IMR-90 (cell line): Measurements from ENCODE around the gene FNBP1L. TPM values are rescaled to one million over a fixed set of nuclear protein-coding genes. Genes with fewer than 3 reads are reported as not detected.

Experiments
- ATAC-seq: fragments of 200-7000 bp; cut with Tn5 transposase; 2 replicates; pipeline ENCODE4 v1.9.1; 2020; ENCODE audit warnings: low read depth, mild to moderate bottlenecking, moderate library complexity
- BruUV-seq: library from RNA; stranded (reverse); fragments of 400-500 nt; replicated peaks from 2 replicates; lab custom pipeline; 2021; lab: Mats Ljungman, UMichigan
- CTCF ChIA-PET: fragments of 300-600 bp; formaldehyde crosslinking; extraction: SDS; loops from one replicate; lab custom pipeline; 2021; ENCODE audit warnings: antibody characterized with exemption; lab: Yijun Ruan, JAX
- POLR2A ChIA-PET: fragments of 300-600 bp; sonication (Branson Sonifier 250); formaldehyde crosslinking; loops from one replicate; lab custom pipeline; 2022; ENCODE audit warnings: antibody characterized with exemption; ENCODE audit not compliant: unreplicated experiment; lab: Charles Lee
- DNase-seq: peaks from one replicate; pipeline ENCODE4 v3.0.0; 2013
- H2AFZ ChIP-seq: replicated peaks from 2 replicates; pipeline ENCODE3; 2013; ENCODE audit warnings: low read length, mild to moderate bottlenecking; ENCODE audit not compliant: poor library complexity
- H2AK5ac ChIP-seq: 2 replicates; pipeline ENCODE4 v1.6.1; 2013; ENCODE audit warnings: low read depth, low read length, inconsistent platforms
- H2AK9ac ChIP-seq: replicated peaks from 2 replicates; pipeline ENCODE3; 2013; ENCODE audit warnings: mild to moderate bottlenecking, low read depth, low read length, moderate library complexity; ENCODE audit not compliant: poor library complexity
- H2BK120ac ChIP-seq: 2 replicates; pipeline ENCODE4 v1.6.1; 2013; ENCODE audit warnings: low read depth, low read length, inconsistent platforms
- H2BK15ac ChIP-seq: 3 replicates; pipeline ENCODE4 v1.6.1; 2013; ENCODE audit warnings: low read depth, low read length, inconsistent platforms
- H2BK20ac ChIP-seq: 2 replicates; pipeline ENCODE4 v1.6.1; 2013; ENCODE audit warnings: low read depth, mild to moderate bottlenecking, inconsistent platforms, low read length, moderate library complexity
- H2BK5ac ChIP-seq: 2 replicates; pipeline ENCODE4 v1.6.1; 2013; ENCODE audit warnings: mild to moderate bottlenecking, low read depth, low read length, inconsistent platforms; ENCODE audit not compliant: poor library complexity, severe bottlenecking
- H3K14ac ChIP-seq: replicated peaks from 2 replicates; pipeline ENCODE4 v1.6.1; 2013; ENCODE audit warnings: low read depth, low read length, inconsistent platforms
- H3K18ac ChIP-seq: 2 replicates; pipeline ENCODE4 v1.6.1; 2013; ENCODE audit warnings: low read depth, low read length, control low read depth
- H3K23ac ChIP-seq: 2 replicates; pipeline ENCODE4 v1.6.1; 2013; ENCODE audit warnings: low read depth, low read length, inconsistent platforms
- H3K27ac ChIP-seq: 2 replicates; pipeline ENCODE4 v1.5.1; 2013; ENCODE audit warnings: mild to moderate bottlenecking, control low read depth, low read length; ENCODE audit not compliant: insufficient read depth
- H3K27me3 ChIP-seq: 2 replicates; pipeline ENCODE4 v1.6.1; 2013; ENCODE audit warnings: low read length; ENCODE audit not compliant: control insufficient read depth, insufficient read depth
- H3K36me3 ChIP-seq: 2 replicates; pipeline ENCODE4 v1.6.1; 2013; ENCODE audit warnings: low read length, mixed read lengths; ENCODE audit not compliant: control insufficient read depth, insufficient read depth
- H3K4ac ChIP-seq: 2 replicates; pipeline ENCODE4 v1.6.1; 2013; ENCODE audit warnings: low read depth, low read length, inconsistent platforms
- H3K4me1 ChIP-seq: 2 replicates; pipeline ENCODE4 v1.6.1; 2013; ENCODE audit warnings: low read length, mixed read lengths; ENCODE audit not compliant: control insufficient read depth, insufficient read depth
- H3K4me2 ChIP-seq: 2 replicates; pipeline ENCODE4 v1.6.1; 2013; ENCODE audit warnings: low read depth, mild to moderate bottlenecking, control low read depth, low read length, moderate library complexity
- H3K4me3 ChIP-seq: 2 replicates; pipeline ENCODE4 v1.5.1; 2013; ENCODE audit warnings: low read depth, mild to moderate bottlenecking, control low read depth, low read length, moderate library complexity; ENCODE audit not compliant: insufficient read depth
- H3K56ac ChIP-seq: 2 replicates; pipeline ENCODE4 v1.6.1; 2013; ENCODE audit warnings: low read length, inconsistent platforms; ENCODE audit not compliant: insufficient read depth; ENCODE audit errors: extremely low read depth
- H3K79me1 ChIP-seq, 2 experiments: 2 replicates each; pipeline ENCODE4 v1.6.1; 2013; ENCODE audit warnings: low read length in 2 of 2, inconsistent platforms in 1 of 2, low read depth in 1 of 2
- H3K9ac ChIP-seq: 2 replicates; pipeline ENCODE4 v1.6.1; 2013; ENCODE audit warnings: low read depth, low read length, control low read depth
- H3K9me1 ChIP-seq: 2 replicates; pipeline ENCODE4 v1.6.1; 2013; ENCODE audit warnings: low read length, inconsistent platforms; ENCODE audit not compliant: insufficient read depth
- H3K9me3 ChIP-seq: 2 replicates; pipeline ENCODE4 v1.6.1; 2013; ENCODE audit warnings: low read length; ENCODE audit not compliant: control insufficient read depth, insufficient read depth
- H4K20me1 ChIP-seq: 2 replicates; pipeline ENCODE4 v1.6.1; 2013; ENCODE audit warnings: low read length, inconsistent platforms; ENCODE audit not compliant: insufficient read depth
- H4K5ac ChIP-seq: 2 replicates; pipeline ENCODE4 v1.6.1; 2013; ENCODE audit warnings: mild to moderate bottlenecking, low read depth, low read length, control low read depth
- H4K8ac ChIP-seq, 2 experiments: 2 replicates each; pipeline ENCODE4 v1.6.1; 2013; ENCODE audit warnings: low read depth in 2 of 2, low read length in 2 of 2, control low read depth in 1 of 2, inconsistent platforms in 1 of 2
- H4K91ac ChIP-seq: 2 replicates; pipeline ENCODE4 v1.6.1; 2013; ENCODE audit warnings: low read depth, low read length, inconsistent platforms; ENCODE audit not compliant: insufficient read depth
- BHLHE40 ChIP-seq: fragments of 150-350 bp; IDR thresholded peaks from 2 replicates; pipeline ENCODE4 v1.6.1; 2016; ENCODE audit warnings: mild to moderate bottlenecking, low read depth, low read length
- CTCF ChIP-seq: conservative IDR thresholded peaks from 2 replicates; pipeline ENCODE4 v1.5.1; 2012; ENCODE audit warnings: mild to moderate bottlenecking, low read depth, low read length, improper control_type of control experiment
- FOS ChIP-seq: fragments of 150-350 bp; IDR thresholded peaks from 2 replicates; pipeline ENCODE4 v1.6.1; 2016; ENCODE audit warnings: low read depth, low read length
- MAFK ChIP-seq: IDR thresholded peaks from 2 replicates; pipeline ENCODE4 v1.6.1; 2012; ENCODE audit warnings: low read depth, low read length, improper control_type of control experiment
- MAZ ChIP-seq: IDR thresholded peaks from 2 replicates; pipeline ENCODE4 v1.6.1; 2012; ENCODE audit warnings: low read depth, mild to moderate bottlenecking, low read length, improper control_type of control experiment, moderate library complexity, borderline replicate concordance
- POLR2A ChIP-seq: IDR thresholded peaks from 2 replicates; pipeline ENCODE4 v1.6.1; 2012; ENCODE audit warnings: mild to moderate bottlenecking, low read depth, low read length
- RCOR1 ChIP-seq: IDR thresholded peaks from 2 replicates; pipeline ENCODE4 v1.6.1; 2012; ENCODE audit warnings: mild to moderate bottlenecking, low read length, improper control_type of control experiment; ENCODE audit not compliant: insufficient replicate concordance
- RFX5 ChIP-seq: IDR thresholded peaks from 2 replicates; pipeline ENCODE4 v1.8.0; 2012; ENCODE audit warnings: low read depth, mild to moderate bottlenecking, low read length, moderate library complexity
- SMC3 ChIP-seq: fragments of 150-350 bp; IDR thresholded peaks from 2 replicates; pipeline ENCODE4 v1.6.1; 2016; ENCODE audit warnings: low read depth, mild to moderate bottlenecking, antibody characterized with exemption, low read length, moderate library complexity
- WGBS, 2 experiments: methylation state at CpG; one replicate each; pipeline versions ENCODE4 v1.1.5 to v1.1.7; 2013; ENCODE audit warnings: missing lambda C conversion rate in 2 of 2; ENCODE audit not compliant: insufficient read length in 1 of 2; ENCODE audit errors: extremely low coverage in 2 of 2; 5-methylcytosine and 5-hydroxymethylcytosine counted together
- dilution Hi-C: fragments of 300-500 bp; cut with HindIII; formaldehyde crosslinking; loops from one replicate; pipeline ENCODE4 v1.14.3; 2018; ENCODE audit warnings: low sequenced_read_pairs; ENCODE audit not compliant: unreplicated experiment
- in situ Hi-C: fragments of 300-500 bp; cut with MboI; formaldehyde crosslinking; loops from 3 replicates; pipeline ENCODE4 v1.14.3; 2019; ENCODE audit warnings: low sequenced_read_pairs, inconsistent platforms, mixed read lengths
- intact Hi-C: fragments of 100-400 bp; cut with micrococcal nuclease; formaldehyde crosslinking; loops from 2 replicates; pipeline ENCODE4 v1.10.0; 2022
- polyA plus RNA-seq, 3 experiments: library from polyadenylated mRNA; depleted of rRNA; stranded (reverse); fragments of >200 nt; gene quantifications; 2 replicates each; pipeline ENCODE4 v1.2.3, GENCODE V29; 2012; ENCODE audit warnings: low replicate concordance in 1 of 3
- total RNA-seq: library from RNA; depleted of rRNA; stranded (reverse); fragments of >200 nt; gene quantifications from 2 replicates; pipeline ENCODE4 v1.2.3, GENCODE V29; 2012

The FNBP1L gene
- total and polyA plus RNA-seq, 2 of the 4 experiments (the other 2 are of a cell fraction), result 9.3 to 15.2 TPM

GRCh38 chr1:93450321-93450720, 2.4 kb downstream of the FNBP1L start:
- ChIA-PET POLR2A (no interaction called here), CTCF (no interaction called here)
- Histone ChIP-seq H3K56ac (no peak overlapping the region), H4K20me1 (peaks cover 13% of the 10 kb centered on the region), H3K14ac (no peak overlapping the region), H2AFZ (no peak overlapping the region), H3K27ac (no peak overlapping the region), H3K4me3 (no peak overlapping the region), H4K91ac (no peak overlapping the region), H3K9ac (no peak overlapping the region), H3K4me2 (no peak overlapping the region), H3K4ac (no peak overlapping the region), H2AK5ac (no peak overlapping the region), H2BK15ac (no peak overlapping the region), H2BK5ac (no peak overlapping the region), H3K79me1 (peaks cover 10 to 23% of the 10 kb centered on the region in 2 experiments), H3K23ac (no peak overlapping the region), H4K8ac (no peak overlapping the region), H2AK9ac (no peak overlapping the region), H3K9me3 (no peaks in the 10 kb centered on the region), H3K9me1 (no peaks in the 10 kb centered on the region; the same call in 1 of the 2 replicates), H3K27me3 (no peaks in the 10 kb centered on the region), H2BK20ac (no peak overlapping the region), H3K36me3 (no peaks in the 10 kb centered on the region), H2BK120ac (no peak overlapping the region), H3K4me1 (no peaks in the 10 kb centered on the region), H4K5ac (no peak overlapping the region), H3K18ac (no peak overlapping the region)
- WGBS, 2 experiments, result no CpG with 5 or more reads among the region's 1 CpG
- dilution Hi-C loops (no loop called here), intact Hi-C loops (no loop called here), in situ Hi-C loops (loop anchor here (25.0 kb wide), 1 partner anchor 112 kb away; no protein-coding TSS in a partner anchor)
- ATAC-seq (no peak), DNase-seq (no peak)
- BruUV-seq, result TSS peak; percentile 4
- TF ChIP-seq BHLHE40 (no peak), RCOR1 (no peak), RFX5 (no peak), FOS (no peak), CTCF (no peak), MAZ (no peak), MAFK (no peak), SMC3 (no peak), POLR2A (no peak)
